Right lung (tissue), 5 donors: ENCODE data around the gene PLK1. TPM values are rescaled to one million over a fixed set of nuclear protein-coding genes. Genes with fewer than 3 reads are reported as not detected.
"Not testable (repeated sequence)": the region's sequence is repeated elsewhere in the genome, so short reads cannot be mapped to it uniquely, and the experiment has no call there.

ENCODE experiments used
- DNase-seq, 2 donors: peaks; one replicate each; pipeline ENCODE4 v3.0.0-alpha.2; 2013
- polyA plus RNA-seq, 5 donors: library from polyadenylated mRNA; unstranded; fragments of 120-200 nt; gene quantifications; one replicate each; pipeline versions ENCODE4 v1.2.1 to v1.2.3, GENCODE V29; 2013; ENCODE audit warnings: inconsistent platforms in 1 of 5, low replicate concordance in 1 of 5; ENCODE audit not compliant: insufficient read length in 5 of 5, insufficient read depth in 1 of 5

The PLK1 gene
- polyA plus RNA-seq, 5 donors, result 17.6 to 40.6 (median 22.4) TPM

DNA sequence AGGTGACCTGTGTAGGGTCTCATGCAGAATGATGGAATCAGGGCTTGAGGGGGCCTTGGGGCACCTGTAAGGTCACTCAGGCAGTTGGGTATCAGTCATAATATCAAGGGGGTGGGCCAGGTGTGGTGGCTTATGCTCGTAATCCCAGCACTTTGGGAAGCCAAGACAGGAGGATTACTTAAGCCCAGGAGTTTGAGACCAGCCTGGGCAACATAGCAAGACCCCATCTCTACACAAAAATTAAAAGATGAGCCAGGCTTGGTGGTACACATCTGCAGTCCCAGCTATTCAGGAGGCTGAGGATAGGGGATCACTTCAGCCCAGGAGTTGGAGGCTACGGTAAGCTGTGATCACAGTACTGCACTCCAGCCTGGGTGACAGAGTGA, 26.8 kb downstream of the PLK1 start:
- DNase-seq, result no peak

DNA sequence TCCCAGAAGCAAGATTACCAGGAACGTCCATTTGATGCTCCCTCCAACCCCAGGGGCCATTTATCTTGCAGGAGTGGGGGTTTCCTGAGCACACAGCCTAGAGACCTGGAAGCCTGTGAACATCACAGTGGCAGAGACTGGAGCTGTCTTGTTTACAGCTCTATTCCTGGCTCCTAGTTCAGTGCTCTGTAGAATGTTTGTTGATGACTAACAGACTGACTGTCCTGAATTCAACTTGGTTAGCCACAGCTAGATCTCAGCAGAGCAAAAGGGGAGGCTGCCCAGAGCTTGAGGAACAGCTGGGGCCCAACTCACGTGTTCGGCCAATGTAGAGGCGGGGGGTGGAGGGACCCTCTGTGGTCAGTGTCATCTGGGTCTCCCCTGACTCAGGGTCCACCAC, 27.8 kb downstream of the PLK1 start:
- DNase-seq, result no peak

DNA sequence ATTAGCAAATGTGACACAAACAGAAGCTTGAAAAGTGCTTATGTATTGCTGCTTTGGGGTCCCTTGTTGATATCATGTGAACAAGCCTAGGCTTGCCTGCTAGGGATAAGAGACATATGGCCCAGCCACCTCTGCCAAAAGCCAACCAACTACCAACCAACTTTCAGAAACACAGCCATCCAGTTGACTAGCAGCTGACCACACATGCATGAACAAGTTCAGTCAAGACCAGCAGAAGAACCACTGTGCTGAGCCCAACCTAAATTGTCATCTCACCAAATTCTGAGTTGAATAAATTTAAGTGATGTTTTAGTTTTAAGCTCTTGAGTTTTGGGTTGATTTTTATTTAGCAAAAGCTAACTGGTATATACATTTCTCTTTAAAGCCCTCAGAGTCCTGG, 30.8 kb downstream of the PLK1 start:
- no peak for DNase-seq

DNA sequence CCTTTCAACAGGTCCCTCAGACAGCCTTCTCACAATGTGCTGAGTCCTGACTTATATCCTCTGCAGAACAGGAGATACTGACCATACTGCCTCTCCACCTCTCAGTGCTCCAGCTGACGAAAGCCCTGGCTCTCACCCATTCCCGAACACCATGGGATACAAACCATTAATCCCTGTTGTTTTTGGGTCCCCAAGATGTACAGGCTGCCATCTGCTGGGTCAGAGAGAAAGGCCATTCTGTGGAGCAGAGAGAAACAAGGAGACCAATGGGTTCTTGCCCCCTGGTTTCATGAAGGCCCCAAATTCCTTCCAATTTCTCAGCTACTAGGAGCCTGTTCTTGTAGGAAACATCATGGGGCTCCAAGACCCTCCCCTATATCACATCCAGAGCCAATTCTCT, 31.3 kb downstream of the PLK1 start:
- DNase-seq, result no peak

DNA sequence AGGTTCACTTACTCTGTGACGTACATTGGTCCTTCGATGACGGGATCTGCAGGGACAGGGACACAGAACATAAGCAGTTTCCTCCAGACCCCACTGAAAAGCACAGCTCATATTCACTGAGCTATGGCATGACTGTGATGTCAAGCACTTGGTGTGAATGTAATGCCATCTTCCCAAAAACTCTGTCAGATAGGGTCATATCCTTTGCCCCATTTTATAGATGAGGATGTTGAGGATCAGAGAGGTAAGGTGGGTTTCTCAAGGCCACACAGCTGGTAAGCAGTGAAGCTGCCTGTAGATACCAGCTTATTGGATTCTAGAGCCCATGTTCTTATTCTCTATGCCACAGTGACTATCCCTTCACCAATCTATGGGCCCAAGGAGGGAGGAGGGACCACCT, 31.8 kb downstream of the PLK1 start:
- no peak for DNase-seq

DNA sequence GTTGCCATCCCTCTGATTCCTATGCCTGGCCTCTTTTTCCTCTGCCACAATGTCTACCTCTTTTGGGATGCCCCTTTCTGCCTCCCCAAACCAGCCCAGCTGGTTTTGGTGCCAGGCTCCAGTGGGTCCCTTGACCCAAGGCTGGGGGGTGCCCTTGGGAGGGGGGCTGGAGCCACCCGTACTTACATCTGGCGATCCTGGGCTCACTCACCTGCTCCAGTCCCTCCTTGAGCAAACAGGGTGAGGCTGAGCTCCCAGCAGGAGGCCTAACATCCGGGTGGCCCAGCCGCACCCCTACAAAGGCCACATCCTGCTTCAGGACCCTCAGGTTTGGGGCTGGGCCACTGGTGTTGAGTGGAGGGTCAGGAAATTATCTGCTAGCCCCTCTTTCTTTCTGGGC, 33.1 kb downstream of the PLK1 start:
- no peak for DNase-seq

DNA sequence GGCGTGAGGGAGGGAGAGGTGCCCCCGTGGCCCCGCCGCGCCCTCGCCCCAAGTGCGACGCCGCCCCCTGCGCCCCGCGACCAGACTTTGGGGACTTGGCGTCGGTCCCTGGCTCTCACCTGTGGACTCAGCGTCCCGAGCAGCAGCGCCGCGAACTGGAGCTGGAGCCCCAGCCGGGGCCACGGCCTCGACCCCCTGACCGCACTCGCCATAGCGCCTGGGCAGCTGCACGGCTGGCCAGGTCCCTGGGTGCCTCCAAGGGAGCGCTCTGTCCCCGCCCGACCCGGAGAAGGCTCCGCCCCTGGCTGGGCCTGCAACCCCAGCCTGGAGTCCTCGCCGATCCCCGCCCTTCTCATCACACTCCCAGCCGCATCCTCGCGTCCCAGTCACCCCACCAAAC, 34.3 kb downstream of the PLK1 start, which contains the start of gene ERN2:
Gene ERN2 (minus strand): TSS at position 247 of the 400 bp plus-strand sequence. CDS start 35 bp downstream, at position 212.
- DNase-seq, result no peak

DNA sequence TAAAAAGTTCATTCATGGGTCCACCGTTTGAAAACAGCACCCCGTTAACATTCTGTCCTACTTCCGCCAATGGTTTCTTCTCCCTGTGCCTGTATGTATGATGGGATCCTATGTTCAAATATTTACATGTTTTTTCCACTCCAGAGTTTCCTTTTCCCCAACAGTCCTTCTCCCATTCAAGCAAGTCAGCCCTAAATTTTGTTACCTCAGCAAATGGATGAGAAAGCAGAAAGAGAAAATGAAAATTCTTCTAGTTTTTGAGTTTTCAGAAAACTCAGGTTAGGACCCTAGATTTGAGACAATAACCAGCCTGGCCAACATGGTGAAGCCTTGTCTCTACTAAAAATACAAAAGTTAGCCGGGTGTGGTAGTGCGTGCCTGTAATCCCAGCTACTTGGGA, 37.8 kb downstream of the PLK1 start:
- no peak for DNase-seq

DNA sequence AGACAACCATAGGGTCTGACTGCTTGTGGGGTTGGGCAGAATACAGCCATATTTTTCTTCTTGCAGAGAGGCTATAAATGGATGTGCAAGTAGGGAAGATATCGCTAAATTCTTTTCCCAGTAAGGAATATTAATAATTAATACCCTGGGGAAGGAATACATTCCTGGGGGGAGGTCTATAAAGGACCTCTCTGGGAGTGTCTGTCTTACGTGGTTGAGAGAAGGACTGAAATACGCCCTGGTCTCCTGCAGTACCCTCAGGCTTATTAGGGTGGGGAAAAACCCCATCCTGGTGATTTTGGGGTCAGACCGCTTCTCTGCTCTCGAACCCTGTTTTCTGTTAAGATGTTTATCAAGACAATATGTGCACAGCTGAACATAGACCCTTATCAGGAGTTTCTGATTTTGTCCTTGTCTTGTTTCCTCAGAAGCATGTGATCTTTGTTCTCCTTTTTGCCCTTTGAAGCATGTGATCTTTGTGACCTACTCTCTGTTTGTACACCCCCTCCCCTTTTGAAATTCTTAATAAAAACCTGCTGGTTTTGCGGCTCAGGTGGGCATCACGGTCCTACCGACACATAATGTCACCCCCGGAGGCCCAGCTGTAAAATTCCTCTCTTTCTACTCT, 44.0 kb downstream of the PLK1 start:
- not testable (repeated sequence) for DNase-seq

DNA sequence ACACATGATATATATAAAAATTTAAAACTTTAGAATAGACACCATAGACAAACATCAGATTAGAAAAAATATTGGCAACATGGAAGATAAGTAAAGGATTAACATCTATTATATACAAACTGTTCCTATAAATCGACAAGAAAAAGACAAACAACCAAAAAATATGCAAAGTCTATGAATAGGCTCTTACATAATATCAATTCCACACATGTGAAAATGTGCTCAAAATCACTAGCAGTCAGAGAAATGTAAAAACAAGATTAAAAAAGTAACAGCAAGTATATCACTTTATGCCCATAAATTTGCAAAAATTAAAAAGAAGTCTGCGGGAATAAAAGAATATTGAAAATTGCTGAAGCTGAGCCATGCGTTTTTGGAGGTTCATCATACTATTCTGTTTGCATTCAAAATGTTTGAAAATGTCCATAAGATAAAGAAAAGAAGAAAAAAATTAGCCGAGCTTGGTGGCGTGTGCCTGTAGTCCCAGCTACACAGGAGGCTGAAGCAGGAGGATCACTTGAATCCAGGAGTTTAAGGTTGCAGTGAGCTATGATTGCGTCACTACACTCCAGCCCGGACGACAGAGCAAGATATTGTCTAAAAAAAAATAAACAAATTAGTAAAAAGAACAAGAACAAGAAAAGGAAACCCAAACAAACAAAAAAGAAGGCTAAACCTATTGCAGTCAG, 45.6 kb downstream of the PLK1 start:
- DNase-seq, result no peak

DNA sequence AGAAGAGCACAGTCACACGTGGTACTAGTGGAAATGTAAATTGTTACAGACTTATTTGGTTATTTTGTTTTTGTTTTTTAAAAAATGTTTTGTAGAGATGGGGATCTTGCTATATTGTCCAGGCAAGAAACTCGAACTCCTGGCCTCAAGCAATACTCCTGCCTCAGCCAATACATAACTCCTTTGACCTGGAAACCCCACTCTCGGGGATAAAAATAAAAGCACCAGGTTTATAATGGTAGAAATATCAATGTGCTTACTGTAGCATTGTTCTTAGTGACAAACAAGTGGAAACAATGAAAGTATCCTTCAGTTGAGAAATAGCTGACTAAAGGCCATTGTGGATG, 46.1 kb downstream of the PLK1 start:
- DNase-seq, result no peak

DNA sequence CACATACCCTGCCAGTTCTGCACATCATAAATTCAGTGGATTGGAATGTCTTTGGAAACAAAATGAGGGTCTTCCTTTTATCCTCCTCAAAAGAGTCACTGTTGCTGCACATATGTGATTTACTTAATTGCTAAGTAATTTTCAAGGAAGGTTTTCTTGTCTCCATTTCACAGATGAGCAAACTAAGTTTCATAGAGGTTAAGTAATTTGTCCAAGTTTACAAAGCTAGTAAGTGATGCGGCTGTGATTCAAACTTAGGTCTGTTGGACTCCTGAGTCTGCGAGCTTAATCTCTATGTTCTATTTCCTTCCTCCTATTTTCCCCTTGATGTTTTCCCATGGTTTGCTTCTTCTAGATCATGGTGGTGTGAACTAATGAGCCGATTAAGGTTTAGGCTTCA, 48.0 kb downstream of the PLK1 start:
- DNase-seq, result no peak

DNA sequence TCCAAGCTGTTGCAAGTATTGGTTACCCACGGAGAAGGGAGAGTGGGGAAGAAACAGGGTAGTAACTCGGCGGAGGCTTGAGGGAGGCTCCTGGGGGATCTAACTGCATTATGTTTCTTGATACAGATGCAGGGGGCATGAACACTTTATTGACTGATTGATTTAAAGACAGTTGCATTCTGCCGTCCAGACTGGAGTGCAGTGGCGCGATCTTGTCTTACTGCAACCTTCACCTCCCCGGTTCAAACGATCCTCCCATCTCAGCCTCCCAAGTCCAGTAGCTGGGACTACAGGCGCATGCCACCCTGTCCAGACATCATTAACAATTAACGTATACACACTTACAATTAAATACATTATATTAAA, 49.4 kb downstream of the PLK1 start:
- DNase-seq, result no peak

DNA sequence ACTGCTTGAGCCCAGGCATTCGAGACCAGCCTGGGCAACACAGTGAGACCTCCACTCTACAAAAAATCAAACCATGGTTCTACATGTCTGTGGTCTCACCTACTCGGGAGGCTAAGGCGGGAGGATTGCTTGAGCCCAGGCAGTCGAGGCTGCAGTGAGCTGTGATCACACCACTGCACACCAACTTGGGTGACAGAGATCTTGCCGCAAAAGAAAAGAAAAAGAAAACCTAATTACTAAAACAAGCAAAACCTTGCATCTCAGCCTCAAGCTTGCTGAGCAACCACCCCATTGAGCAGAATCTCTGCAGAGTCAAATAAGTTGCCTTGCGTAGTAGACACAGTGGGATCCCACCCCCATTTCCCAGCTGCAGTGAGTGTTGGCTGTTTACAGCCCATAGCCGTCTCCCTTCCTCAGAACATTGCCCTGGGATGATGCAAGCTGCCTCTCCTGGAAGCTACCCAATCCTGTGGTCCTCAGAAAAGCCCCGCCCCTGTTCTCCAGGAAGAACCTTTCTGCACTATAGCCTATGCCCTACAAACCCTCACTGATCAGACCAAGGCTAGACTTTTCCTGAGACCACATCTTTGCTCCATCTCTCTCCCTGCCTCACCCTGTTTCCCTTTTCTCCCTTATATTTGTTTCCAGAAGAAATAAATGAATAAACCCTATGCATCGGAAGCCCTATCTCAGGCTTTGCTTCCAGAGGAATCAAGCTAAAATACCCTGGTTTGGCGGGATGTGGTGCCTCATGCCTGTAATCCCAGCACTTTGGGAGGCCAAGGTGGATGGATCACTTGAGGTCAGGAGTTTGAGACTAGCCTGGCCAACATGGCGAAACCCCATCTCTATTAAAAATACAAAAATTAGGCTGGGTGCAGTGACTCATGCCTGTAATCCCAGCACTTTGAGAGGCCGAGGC, 51.1 kb downstream of the PLK1 start:
- no peak for DNase-seq

DNA sequence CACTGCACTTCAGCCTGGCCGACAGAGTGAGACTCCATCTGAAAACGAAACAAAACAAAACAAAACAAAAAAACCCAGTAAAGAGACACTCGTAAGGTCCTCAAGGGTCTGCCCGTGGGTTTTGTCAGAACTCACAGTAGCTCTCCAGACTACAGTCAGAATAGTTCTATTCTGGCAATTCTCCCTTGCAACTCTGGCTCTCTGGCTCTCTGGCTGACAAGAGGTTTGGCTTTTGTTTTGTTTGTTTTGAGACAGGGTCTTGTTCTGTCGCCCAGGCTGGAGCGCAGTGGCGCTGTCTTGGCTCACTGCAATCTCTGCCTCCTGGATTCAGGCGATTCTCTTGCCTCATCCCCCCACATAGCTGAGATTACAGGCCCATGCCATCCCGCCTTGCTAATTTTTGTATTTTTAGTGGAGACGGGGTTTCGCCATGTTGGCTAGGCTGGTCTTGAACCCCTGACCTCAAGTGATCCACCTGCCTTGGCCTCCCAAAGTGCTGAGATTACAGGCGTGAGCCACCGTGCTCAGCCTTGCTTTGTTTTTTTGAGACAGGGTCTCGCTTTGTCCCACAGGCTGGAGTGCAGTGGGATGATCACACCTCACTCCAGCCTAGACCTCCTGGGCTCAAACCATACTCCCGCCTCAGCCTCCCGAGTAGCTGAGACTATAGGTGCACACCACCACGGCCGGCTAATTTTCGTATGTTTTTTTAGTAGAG, 55.6 kb downstream of the PLK1 start:
- no peak for DNase-seq

DNA sequence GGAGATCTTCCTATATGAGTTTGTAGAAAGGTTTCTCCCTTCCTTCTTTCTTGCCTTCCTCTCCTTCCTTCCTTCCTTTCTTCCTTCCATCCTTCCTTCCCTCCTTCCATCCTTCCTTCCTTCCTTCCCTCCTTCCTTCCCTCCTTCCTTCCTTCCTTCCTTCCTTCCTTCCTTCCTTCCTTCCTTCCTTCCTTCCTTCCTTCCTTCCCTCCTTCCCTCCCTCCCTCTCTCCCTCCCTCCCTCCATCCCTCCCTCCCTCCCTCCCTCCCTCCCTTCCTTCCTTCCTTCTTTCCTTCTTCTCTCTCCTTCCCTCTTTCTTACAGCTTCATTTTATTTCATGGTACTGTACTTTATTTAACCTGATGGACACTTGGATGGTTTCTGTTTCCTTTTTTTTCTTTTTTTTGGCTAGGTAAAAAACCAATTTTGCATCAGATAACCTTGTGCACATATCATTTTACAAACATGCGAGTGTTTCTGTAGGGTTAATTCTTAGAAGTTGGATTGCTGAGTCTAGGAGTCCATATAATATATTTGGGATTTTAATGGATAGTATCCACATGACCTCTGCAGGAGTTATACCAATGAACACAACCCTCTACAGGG, 58.8 kb downstream of the PLK1 start:
- DNase-seq, result not testable (repeated sequence)

DNA sequence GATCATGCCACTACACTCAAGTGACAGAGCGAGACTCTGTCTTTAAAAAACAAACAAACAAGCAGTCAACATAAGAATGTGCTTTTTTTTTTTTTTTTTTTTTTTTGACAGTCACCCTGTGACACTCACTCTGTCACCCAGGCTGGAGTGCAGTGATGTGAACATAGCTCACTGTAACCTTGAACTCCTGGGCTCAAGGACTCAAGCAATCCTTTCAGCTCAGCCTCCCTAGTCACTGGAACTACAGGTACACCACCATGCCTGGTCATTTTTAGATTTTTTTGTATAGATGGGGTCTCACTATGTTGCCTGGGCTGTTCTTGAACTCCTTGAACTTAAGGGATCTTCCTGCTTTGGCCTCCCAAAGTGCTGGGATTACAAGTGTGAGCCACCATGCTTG, 60.8 kb downstream of the PLK1 start:
- DNase-seq, result no peak
